GM21423 (cell line): ENCODE measurements around the gene GOLGA6L1.
"Not testable (repeated sequence)": the region's sequence is repeated elsewhere in the genome, so short reads cannot be mapped to it uniquely, and the experiment has no call there.

Experiments
- ATAC-seq: cut with Tn5 transposase; IDR thresholded peaks from one replicate; pipeline ENCODE4 v1.9.1; 2021; ENCODE audit warnings: mild to moderate bottlenecking, moderate library complexity; ENCODE audit not compliant: unreplicated experiment

GOLGA6L1 gene, protein sequence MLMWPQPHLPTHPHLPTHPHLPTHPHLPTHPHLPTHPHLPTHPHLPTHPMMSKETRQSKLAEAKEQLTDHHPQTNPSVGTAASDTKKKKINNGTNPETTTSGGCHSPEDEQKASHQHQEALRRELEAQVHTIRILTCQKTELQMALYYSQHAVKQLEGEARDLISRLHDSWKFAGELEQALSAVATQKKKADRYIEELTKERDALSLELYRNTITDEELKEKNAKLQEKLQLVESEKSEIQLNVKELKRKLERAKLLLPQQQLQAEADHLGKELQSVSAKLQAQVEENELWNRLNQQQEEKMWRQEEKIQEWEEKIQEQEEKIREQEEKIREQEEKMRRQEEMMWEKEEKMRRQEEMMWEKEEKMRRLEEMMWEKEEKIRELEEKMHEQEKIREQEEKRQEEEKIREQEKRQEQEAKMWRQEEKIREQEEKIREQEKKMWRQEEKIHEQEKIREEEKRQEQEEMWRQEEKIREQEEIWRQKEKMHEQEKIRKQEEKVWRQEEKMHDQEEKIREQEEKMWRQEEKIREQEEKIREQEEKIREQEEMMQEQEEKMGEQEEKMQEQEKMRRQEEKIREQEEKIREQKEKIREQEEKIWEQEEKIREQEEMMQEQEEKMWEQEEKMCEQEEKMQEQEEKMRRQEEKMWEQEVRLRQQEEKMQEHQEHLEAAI

GRCh38 chr15:23136722-23137121 is at the start of gene GOLGA6L1:
GOLGA6L1 (minus strand) TSS chr15:23136822; CDS start chr15:23136731, 91 bp downstream.
- not testable (repeated sequence) for ATAC-seq

GRCh38 chr15:23181201-23181600 is 44.6 kb upstream of the GOLGA6L1 start:
- ATAC-seq, result not testable (repeated sequence)

DNA sequence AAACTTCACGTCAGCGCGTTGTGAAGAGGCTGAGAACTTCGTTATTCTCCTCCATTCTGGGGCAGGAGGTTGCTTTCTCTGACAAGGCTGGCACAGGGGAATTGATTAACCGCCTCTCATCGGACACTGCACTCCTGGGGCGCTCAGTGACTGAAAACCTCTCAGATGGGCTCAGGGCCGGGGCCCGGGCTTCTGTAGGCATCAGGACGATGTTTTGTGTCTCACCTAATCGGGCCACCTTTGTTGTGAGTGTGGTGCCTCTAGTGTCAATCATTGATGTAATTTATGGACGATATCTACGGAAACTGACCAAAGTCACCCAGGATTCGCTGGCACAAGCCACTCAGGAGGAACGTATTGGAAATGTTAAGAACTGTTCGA is 43.9 kb upstream of the GOLGA6L1 start:
- ATAC-seq, result not testable (repeated sequence)

- not testable (repeated sequence) for ATAC-seq
Measured at GRCh38 chr15:23179768-23180546, 43.3 kb upstream of the GOLGA6L1 start.

GRCh38 chr15:23176683-23177082 is 40.1 kb upstream of the GOLGA6L1 start:
- not testable (repeated sequence) for ATAC-seq

DNA sequence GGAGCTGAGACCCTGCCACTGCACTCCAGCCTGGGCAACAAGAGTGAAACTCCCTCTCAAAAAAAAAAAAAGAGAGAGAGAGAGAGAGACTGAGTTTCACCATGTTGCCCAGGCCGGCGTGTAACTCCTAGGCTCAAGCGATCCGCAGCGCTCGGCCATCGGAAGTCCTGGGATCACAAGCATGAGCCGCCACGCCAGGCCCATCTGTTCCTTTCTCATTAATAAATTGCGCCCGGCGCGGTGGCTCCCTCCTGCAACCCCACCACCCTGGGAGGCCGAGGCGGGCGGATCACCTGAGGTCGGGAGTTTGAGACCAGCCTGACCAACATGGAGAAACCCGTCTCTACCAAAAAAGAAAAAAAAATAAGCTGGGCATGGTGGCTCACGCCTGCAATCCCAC is 39.0 kb upstream of the GOLGA6L1 start:
- ATAC-seq, result not testable (repeated sequence)

GRCh38 chr15:23174609-23175140 is 38.1 kb upstream of the GOLGA6L1 start:
- ATAC-seq, result not testable (repeated sequence)

GRCh38 chr15:23132787-23133186 is 3.8 kb downstream of the GOLGA6L1 start:
- ATAC-seq, result not testable (repeated sequence)

GRCh38 chr15:23118208-23118607 is 18.4 kb downstream of the GOLGA6L1 start:
- no peak for ATAC-seq

GRCh38 chr15:23095796-23096195 is 40.8 kb downstream of the GOLGA6L1 start:
- no peak for ATAC-seq

DNA sequence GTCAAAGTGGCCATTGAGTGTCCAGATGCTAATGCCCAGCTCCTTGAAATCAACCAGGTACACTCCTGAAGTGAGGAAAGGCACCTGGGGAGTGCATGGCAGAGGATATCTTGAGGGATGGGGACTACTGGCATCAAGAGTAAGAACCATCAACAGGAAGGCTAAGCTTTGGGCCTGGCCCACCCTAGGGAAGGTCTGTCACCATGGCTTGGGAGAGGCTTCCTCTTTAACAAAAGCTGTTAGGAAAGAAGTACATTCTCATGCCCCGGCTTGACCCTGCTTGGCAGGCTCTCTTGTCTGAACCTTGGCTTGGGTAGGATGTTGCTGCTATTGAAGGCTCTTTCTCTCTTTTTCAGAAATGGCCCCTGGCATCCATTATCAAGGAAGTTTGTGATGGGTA is 53.5 kb downstream of the GOLGA6L1 start:
- ATAC-seq, result no peak

- not testable (repeated sequence) for ATAC-seq
Measured at GRCh38 chr15:23081996-23082737, 54.5 kb downstream of the GOLGA6L1 start.

- ATAC-seq, result no peak
Measured at GRCh38 chr15:23081271-23081670, 55.4 kb downstream of the GOLGA6L1 start.

GRCh38 chr15:23079766-23080165 is 56.9 kb downstream of the GOLGA6L1 start:
- no peak for ATAC-seq
